Measurements from ENCODE around the gene MRTFB. TPM values are rescaled to one million over a fixed set of nuclear protein-coding genes. Genes with fewer than 3 reads are reported as not detected.

Gene MRTFB
- total RNA-seq, 1 experiment from 2014 or later, result 90.5 TPM

- POLR2A ChIA-PET, result no interaction called here
- H3K9me3 ChIP-seq (ENCODE audit: control insufficient read depth, insufficient read depth, low read depth, low read length), result no peaks in the 10 kb centered on the region
- no peak for DNase-seq (ENCODE audit: low read depth, low spot score)
- peak; percentile 70 for ATAC-seq
- intact Hi-C loops (cut with micrococcal nuclease; ENCODE audit: unreplicated experiment), result no loop called here
- H3K27ac ChIP-seq (ENCODE audit: low read length), result peak overlapping the region; percentile 2; the same call in 1 of the 2 replicates
- TF ChIP-seq SIN3A (IDR thresholded peaks at IDR 0.05; ENCODE audit: borderline replicate concordance, insufficient read depth, low read depth, low read length) (no peak), CTCF (IDR thresholded peaks at IDR 0.05) (no peak), POLR2AphosphoS5 (IDR thresholded peaks at IDR 0.05; ENCODE audit: low read depth, low read length) (no peak), REST (IDR thresholded peaks at IDR 0.05; ENCODE audit: insufficient read depth in 1 of 2, low read depth in 2 of 2, low read length in 1 of 2) (no peak), TCF7L2 (IDR thresholded peaks at IDR 0.05; ENCODE audit: low read depth, low read length) (no peak)
- in situ Hi-C loops (cut with HindIII; ENCODE audit: low pct_unique_long_range_greater_than_20kb, low sequenced_read_pairs), result no loop called here
- CTCF ChIA-PET, result no interaction called here
- H3K4me3 ChIP-seq (ENCODE audit: low read depth in 2 of 2, low read length in 2 of 2), result no peak overlapping the region
- no peaks in the 10 kb centered on the region for H3K27me3 ChIP-seq (ENCODE audit: control insufficient read depth, insufficient read depth, low read length)
- H3K36me3 ChIP-seq (ENCODE audit: control insufficient read depth, insufficient read depth, low read length), result peaks cover 3% of the 10 kb centered on the region; the same call in 1 of the 2 replicates
- H3K4me1 ChIP-seq (ENCODE audit: control insufficient read depth, insufficient read depth, low read length), result peaks cover 18% of the 10 kb centered on the region
- no TSS peak for BruUV-seq (replicated peaks)
These were observed 77.5 kb downstream of the MRTFB start for GRCh38 chr16:14148569-14148968.

- ChIA-PET POLR2A (interaction anchor here (0.7 kb wide), 1 partner anchor 273 kb away, joined by 3 read pairs; no protein-coding TSS in a partner anchor), CTCF (interaction anchor here (0.6 kb wide), 1 partner anchor 10 kb away, joined by 3 read pairs; no protein-coding TSS in a partner anchor)
- DNase-seq (ENCODE audit: low read depth, low spot score), result no peak
- intact Hi-C loops (cut with micrococcal nuclease; ENCODE audit: unreplicated experiment), result no loop called here
- Histone ChIP-seq H3K36me3 (ENCODE audit: control insufficient read depth, insufficient read depth, low read length) (peaks cover 3% of the 10 kb centered on the region; the same call in 1 of the 2 replicates), H3K27ac (ENCODE audit: low read length) (no peak overlapping the region), H3K27me3 (ENCODE audit: control insufficient read depth, insufficient read depth, low read length) (no peaks in the 10 kb centered on the region), H3K4me3 (ENCODE audit: low read depth in 2 of 2, low read length in 2 of 2) (no peak overlapping the region), H3K4me1 (ENCODE audit: control insufficient read depth, insufficient read depth, low read length) (peaks cover 18% of the 10 kb centered on the region), H3K9me3 (ENCODE audit: control insufficient read depth, insufficient read depth, low read depth, low read length) (no peaks in the 10 kb centered on the region)
- TF ChIP-seq CTCF (IDR thresholded peaks at IDR 0.05), result no peak
- no peak for TF ChIP-seq POLR2AphosphoS5 (IDR thresholded peaks at IDR 0.05; ENCODE audit: low read depth, low read length)
- TF ChIP-seq SIN3A (IDR thresholded peaks at IDR 0.05; ENCODE audit: borderline replicate concordance, insufficient read depth, low read depth, low read length), result no peak
- TF ChIP-seq TCF7L2 (IDR thresholded peaks at IDR 0.05; ENCODE audit: low read depth, low read length), result no peak
- TF ChIP-seq REST (IDR thresholded peaks at IDR 0.05; ENCODE audit: insufficient read depth in 1 of 2, low read depth in 2 of 2, low read length in 1 of 2), result no peak
- BruUV-seq (replicated peaks), result no TSS peak
- in situ Hi-C loops (cut with HindIII; ENCODE audit: low pct_unique_long_range_greater_than_20kb, low sequenced_read_pairs), result no loop called here
- ATAC-seq, result no peak
These were observed 79.7 kb downstream of the MRTFB start for GRCh38 chr16:14150796-14151195.
